Activated T-cell treated with anti-CD3 and anti-CD28 coated beads, Interleukin-2, amount 50 U/mL, for 4 hours (primary cell): ENCODE data around the gene ZNF136. TPM values are rescaled to one million over a fixed set of nuclear protein-coding genes. Genes with fewer than 3 reads are reported as not detected.

Source experiments
- ATAC-seq, 2 donors: fragments of 200-7000 bp; cut with Tn5 transposase; one replicate each; pipeline ENCODE4 v1.10.0; 2021
- DNase-seq: peaks from one replicate; pipeline ENCODE4 v3.0.0-alpha.2; 2020
- H3K27me3 Mint-ChIP-seq: one replicate; pipeline ENCODE4 v1.8.0; 2021; ENCODE audit warnings: low read depth, mixed read lengths
- H3K36me3 Mint-ChIP-seq: one replicate; pipeline ENCODE4 v1.8.0; 2022; ENCODE audit warnings: mixed read lengths; ENCODE audit not compliant: insufficient read depth
- H3K4me1 Mint-ChIP-seq: one replicate; pipeline ENCODE4 v1.8.0; 2021; ENCODE audit warnings: low read depth, mixed read lengths
- H3K4me3 Mint-ChIP-seq: one replicate; pipeline ENCODE4 v1.8.0; 2021; ENCODE audit warnings: mild to moderate bottlenecking, moderate library complexity, mixed read lengths
- H3K9me3 Mint-ChIP-seq: one replicate; pipeline ENCODE4 v1.8.0; 2021; ENCODE audit warnings: mixed read lengths
- total RNA-seq, 3 donors: library from RNA; stranded (reverse); gene quantifications; one replicate each; pipeline ENCODE4 v1.2.1, GENCODE V29; 2021

ZNF136 gene
- total RNA-seq, result 10 to 100 TPM in 1 of 3 donors, 1 to 10 TPM in 2; 9.7 to 11.6 (median 9.8) TPM

DNA sequence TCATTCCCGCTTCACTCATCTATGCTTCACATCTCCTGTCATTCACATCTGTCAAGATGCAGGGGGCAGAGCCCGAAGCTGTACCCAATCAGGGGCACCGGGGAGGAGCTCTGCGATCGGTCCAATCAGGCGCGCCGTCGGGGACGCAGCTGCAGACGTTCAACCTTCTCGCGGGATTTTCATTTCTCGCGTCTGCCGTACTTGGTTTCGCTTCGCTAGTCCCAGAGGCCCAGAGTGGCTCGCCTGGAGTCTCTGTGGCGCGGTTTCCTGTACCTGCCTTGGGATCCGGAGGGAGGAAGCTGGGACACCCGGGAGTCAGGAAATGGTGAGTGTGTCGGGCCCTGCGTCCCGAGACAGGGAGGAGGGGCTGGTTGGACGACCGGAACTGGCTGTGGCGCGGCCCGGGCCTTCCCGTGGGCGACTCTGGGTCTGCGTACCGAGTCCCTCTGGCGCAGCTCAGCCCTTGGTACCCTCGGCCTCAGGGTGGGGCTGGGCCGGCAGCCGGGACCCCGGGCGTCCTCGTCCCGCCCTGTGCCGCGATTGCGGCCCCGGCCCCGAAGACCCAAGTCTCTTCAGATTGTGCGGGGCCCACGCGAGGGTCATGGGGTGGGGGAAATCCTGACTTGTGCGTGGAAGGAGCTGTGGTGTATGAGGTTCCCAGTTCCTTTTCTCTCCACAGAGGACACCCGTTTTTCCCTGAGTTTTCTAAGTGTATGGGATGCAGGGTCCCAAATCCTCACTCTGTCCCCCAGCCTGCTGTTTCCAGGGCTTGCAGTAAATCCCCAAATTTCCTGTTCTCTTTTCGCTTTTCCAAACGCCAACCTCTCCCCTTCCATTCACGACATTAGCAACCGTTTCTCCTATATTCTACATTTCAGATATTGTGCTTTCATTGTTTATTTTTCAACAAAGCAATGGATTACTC, at the start of gene ZNF136:
Gene ZNF136, plus strand, starts transcription at position 215 of the 925 bp plus-strand sequence. Its CDS starts 108 bp downstream, at position 323.
- peak; percentile 100 for ATAC-seq
- H3K27me3 Mint-ChIP-seq, result no peaks in the 10 kb centered on the region
- H3K4me3 Mint-ChIP-seq, result peak within 1 kb of the TSS; percentile 94
- H3K9me3 Mint-ChIP-seq, result no peaks in the 10 kb centered on the region
- H3K36me3 Mint-ChIP-seq, result peaks cover 12% of the 10 kb centered on the region
- DNase-seq, result peak; percentile 89
- peaks cover 42% of the 10 kb centered on the region for H3K4me1 Mint-ChIP-seq

DNA sequence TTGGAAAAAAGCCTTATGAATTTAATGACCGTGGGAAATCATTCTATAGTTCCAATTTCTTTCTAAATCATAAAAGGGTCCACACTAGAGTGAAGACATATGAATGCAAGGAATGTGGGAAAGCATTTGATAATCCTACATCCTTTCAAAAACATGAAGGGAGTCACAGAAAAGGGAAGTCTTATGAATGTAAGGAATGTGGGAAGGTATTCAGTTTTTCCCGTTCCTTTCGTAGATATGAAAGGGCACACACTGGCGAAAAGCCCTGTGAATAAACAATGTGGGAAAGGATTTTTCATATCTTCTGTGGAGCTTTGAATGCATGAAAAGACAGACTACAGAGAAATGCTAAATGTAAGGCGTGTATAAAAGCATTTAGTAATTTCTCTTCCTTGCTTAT, 49.8 kb upstream of the ZNF136 start:
- DNase-seq, result no peak
- Mint-ChIP-seq H3K36me3 (peaks cover 3% of the 10 kb centered on the region), H3K4me3 (no peak overlapping the region), H3K4me1 (peaks cover 12% of the 10 kb centered on the region), H3K9me3 (peaks cover 17% of the 10 kb centered on the region), H3K27me3 (no peaks in the 10 kb centered on the region)
- ATAC-seq, result no peak

DNA sequence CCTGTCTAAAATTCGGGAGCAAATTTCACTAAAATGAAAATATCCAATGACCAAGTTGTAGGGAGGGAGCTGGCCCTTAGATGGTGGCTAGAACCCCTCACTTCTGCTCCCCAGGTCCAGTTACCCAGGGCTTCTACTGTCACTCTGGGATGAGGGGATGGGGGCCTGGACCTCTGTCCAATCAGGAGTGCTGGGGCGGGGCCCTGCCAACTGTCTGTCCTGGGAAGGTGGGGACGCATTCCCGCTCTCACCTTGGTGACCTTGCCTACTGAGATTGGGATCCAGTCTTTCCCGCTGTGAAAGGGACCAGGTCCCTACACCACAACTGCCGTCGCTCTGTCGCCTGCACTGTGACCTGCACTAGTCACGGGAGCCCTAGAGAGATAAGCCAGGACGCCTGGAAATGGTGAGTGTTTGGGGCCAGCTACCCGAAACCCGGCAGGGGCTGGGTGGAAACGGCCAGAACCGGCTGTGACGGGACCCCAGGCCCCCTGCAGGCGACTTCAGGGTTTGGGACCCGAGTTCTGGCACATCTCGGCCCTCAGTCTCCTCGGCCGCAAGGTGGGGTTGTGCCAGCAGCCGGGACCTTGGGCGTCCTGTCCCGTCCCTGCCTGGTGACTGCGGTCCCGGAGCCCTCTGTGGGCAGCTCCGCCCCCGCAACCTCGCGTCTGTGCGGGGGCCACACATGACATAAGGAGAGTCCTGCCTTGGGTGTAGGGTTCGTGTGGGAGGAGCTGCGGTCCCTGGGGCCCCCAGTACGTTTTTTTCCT, 45.5 kb upstream of the ZNF136 start:
- no peaks in the 10 kb centered on the region for H3K36me3 Mint-ChIP-seq
- no peak for ATAC-seq
- peaks cover 7% of the 10 kb centered on the region for H3K4me1 Mint-ChIP-seq
- no peak overlapping the region for H3K4me3 Mint-ChIP-seq
- no peaks in the 10 kb centered on the region for H3K27me3 Mint-ChIP-seq
- H3K9me3 Mint-ChIP-seq, result peaks cover 8% of the 10 kb centered on the region
- no peak for DNase-seq

DNA sequence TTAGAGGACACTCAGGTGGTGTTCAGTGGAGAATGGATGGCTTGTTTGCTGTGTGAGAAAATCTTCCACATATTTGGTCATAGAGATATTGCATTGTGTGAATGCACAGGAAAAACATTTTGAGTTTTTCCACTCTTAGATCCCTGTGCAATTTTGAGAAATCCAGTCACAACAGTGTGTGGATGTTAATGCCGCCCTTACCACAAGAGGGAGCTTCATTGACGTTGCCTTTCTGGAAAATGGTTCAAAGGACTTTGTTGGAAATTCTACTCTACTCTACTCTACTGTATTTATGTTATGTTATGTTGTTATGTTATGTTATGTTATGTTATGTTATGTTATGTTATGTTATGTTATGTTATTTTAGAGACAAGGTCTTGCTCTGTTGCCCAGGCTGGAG, 36.2 kb upstream of the ZNF136 start:
- no peak for ATAC-seq
- Mint-ChIP-seq H3K4me3 (no peak overlapping the region), H3K9me3 (peaks cover 3% of the 10 kb centered on the region), H3K4me1 (no peaks in the 10 kb centered on the region), H3K36me3 (peaks cover 4% of the 10 kb centered on the region), H3K27me3 (no peaks in the 10 kb centered on the region)
- DNase-seq, result no peak

DNA sequence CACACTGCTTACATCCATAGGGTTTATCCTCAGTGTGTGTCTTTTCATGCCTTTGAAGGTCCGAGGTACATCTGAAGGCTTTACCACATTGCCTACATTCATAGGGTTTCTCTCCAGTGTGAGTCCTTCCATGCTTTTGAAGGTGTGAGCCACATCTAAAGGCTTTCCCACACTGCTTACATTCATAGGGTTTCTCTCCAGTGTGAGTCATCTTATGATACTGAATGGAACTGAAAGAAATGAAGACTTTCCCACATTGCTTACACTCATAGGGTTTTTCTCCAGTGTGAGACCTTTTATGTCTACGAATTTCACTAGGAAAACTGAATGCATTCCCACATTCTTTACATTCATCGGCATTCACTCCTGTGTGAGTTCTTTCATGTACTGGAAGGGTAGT, 29.8 kb upstream of the ZNF136 start:
- H3K36me3 Mint-ChIP-seq, result peaks cover 48% of the 10 kb centered on the region
- DNase-seq, result no peak
- ATAC-seq, result no peak
- peaks cover 22% of the 10 kb centered on the region for H3K9me3 Mint-ChIP-seq
- peaks cover 9% of the 10 kb centered on the region for H3K4me1 Mint-ChIP-seq
- H3K4me3 Mint-ChIP-seq, result no peak overlapping the region
- no peaks in the 10 kb centered on the region for H3K27me3 Mint-ChIP-seq

DNA sequence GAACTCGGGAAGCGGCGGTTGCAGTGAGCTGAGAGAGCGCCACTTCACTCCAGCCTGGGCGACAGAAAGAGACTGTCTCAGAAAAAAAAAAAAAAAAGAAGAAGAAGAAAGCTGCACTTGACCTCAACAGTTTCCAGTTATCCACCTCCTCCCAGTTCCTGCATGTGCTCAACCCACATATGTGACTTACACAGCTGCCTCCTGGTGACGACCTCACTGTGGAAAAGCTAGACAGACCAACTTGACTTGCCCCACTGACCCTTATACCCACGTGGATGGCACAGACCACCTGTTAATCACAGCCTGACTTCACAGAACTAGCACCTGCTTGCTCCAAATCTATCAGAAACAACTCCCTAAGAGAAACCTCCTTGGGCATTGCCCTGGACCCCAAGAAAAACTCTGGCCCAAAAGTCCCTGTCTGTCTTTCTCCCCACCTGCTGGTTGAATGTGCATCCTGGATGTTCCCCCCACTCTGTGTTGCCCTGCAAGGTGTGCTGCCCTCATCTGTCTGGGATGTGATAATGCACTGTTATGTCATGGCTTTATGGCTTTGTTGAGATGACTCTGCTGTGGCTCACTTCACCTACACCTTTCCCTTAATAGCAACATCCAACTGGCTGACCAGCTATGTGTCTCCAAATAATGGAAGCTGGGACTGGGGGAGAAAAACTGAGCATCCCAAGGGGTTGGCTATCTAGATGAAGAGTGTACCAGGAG, 25.5 kb upstream of the ZNF136 start:
- Mint-ChIP-seq H3K9me3 (peaks cover 13% of the 10 kb centered on the region), H3K4me1 (peaks cover 34% of the 10 kb centered on the region), H3K4me3 (peak overlapping the region; percentile 2), H3K27me3 (no peaks in the 10 kb centered on the region), H3K36me3 (peaks cover 37% of the 10 kb centered on the region)
- ATAC-seq, result no peak
- DNase-seq, result no peak

DNA sequence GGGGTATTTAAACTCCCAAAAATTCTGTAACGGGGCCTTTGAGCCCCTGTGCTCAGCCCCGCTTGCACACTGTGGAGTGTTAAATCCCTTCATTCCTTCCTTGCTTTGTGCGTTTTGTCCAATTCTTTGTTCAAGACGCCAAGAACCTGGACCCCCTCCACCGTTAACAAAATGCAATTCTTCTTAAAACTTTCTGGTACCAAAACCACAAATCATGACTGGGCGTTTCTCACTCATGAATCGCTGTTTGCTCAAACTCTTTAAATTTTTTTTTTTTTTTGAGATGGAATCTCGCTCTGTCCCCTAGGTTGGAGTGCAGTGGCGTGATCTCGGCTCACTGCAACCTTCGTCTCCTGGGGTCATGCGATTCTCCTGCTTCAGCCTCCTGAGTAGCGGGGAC, 23.6 kb upstream of the ZNF136 start:
- Mint-ChIP-seq H3K27me3 (no peaks in the 10 kb centered on the region), H3K36me3 (peaks cover 20% of the 10 kb centered on the region), H3K9me3 (no peaks in the 10 kb centered on the region), H3K4me3 (peak overlapping the region; percentile 92), H3K4me1 (peaks cover 34% of the 10 kb centered on the region)
- no peak for DNase-seq
- no peak for ATAC-seq

DNA sequence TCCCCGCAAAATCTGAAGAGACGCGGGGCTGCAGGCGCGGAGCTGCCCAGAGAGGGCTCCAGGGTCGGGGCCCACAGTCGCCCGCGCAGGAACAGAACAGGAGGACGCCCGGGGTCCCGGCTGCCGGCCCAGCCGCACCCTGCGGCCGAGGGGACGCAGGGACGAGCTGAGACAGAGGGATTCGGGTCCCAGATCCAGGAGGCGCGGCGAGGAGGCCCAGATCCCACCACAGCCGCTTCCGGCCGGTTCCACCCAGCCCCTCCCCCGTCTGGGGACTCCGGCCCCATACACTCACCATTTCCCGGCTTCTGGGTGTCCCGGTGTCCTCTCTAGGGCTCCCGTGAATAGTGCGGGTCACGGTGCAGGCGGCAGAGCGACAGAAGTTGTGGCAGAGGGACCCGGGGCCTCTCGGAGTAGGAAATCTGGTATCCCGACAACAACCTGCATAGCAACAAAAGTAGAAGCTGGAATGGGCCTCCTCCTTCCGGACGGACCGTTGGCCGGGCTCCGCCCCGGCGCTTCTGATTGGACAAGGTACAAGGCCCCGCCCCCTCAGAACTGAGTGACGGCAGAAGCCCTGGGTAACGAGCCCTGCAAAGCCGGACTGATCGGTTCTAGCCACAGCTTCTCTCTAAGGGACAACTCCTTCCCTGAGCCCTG, 22.9 kb upstream of the ZNF136 start, which contains the start of gene ZNF20:
Gene ZNF20, minus strand, starts transcription at position 466 of the 660 bp plus-strand sequence. Its CDS starts 168 bp downstream, at position 298.
- Mint-ChIP-seq H3K4me1 (peaks cover 34% of the 10 kb centered on the region), H3K4me3 (peak within 1 kb of the TSS; percentile 92), H3K9me3 (no peaks in the 10 kb centered on the region), H3K27me3 (no peaks in the 10 kb centered on the region), H3K36me3 (peaks cover 14% of the 10 kb centered on the region)
- DNase-seq, result peak; percentile 87
- peak; percentile 96 to 97 for ATAC-seq

DNA sequence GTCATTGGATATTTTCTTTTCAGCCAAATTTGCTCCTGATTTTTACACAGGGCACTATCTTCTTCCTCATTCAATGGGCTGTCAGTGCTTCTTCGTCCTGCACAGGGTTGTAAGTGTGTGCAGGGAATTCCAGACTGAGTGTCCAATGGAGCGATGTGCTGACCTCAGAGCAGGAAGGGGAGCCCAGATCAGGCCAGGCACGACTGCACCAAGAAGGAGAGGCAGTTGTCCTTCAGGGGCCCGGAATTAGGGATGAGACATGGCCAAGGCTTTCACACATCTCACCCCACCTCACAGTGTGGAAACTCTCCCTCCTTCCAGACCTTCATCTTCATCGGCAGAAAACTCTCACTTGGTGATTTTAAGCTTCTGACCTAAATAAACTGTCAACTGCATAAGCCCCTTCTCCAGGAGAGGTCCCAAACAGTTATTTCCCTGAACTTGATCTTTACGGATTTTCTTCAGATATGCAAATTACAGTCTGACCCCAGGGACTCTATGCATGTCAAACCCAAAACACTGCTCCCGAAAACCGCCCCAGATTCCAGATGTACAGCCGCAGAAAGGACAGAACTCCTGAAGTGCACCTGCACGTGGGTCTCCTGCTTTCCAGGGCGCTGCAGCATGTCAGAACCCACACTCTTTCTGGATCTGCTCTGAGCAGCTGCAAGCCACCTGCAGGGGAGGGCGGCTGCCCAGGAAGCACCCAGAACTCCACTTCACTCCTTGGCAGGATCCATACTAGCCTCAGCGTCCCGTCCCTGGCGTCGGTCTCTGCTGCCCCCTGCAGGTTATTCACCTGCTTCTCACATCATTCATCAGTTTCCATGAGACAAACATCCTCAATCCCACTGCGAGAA, 22.1 kb upstream of the ZNF136 start:
- peak overlapping the region; percentile 92 for H3K4me3 Mint-ChIP-seq
- DNase-seq, result peak; percentile 84
- peaks cover 7% of the 10 kb centered on the region for H3K9me3 Mint-ChIP-seq
- H3K36me3 Mint-ChIP-seq, result peaks cover 16% of the 10 kb centered on the region
- peak; percentile 69 to 74 for ATAC-seq
- peaks cover 34% of the 10 kb centered on the region for H3K4me1 Mint-ChIP-seq
- no peaks in the 10 kb centered on the region for H3K27me3 Mint-ChIP-seq

DNA sequence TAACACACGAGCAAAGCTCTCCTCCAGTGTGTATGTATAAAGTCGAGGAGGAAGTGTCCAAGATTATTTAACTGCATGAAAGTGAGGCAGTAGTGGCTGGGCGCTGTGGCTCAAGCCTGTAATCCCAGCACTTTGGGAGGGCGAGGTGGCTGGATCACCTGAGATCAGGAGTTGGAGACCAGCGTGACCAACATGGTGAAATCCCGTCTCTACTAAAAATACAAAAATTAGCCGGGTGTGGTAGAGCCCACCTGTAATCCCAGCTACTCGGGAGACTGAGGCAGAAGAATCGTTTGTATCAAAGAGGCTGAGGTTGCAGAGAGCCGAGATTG, 21.5 kb upstream of the ZNF136 start:
- Mint-ChIP-seq H3K9me3 (peaks cover 13% of the 10 kb centered on the region), H3K4me1 (peaks cover 34% of the 10 kb centered on the region), H3K4me3 (peak overlapping the region; percentile 92), H3K27me3 (no peaks in the 10 kb centered on the region), H3K36me3 (peaks cover 20% of the 10 kb centered on the region)
- no peak for ATAC-seq
- no peak for DNase-seq

DNA sequence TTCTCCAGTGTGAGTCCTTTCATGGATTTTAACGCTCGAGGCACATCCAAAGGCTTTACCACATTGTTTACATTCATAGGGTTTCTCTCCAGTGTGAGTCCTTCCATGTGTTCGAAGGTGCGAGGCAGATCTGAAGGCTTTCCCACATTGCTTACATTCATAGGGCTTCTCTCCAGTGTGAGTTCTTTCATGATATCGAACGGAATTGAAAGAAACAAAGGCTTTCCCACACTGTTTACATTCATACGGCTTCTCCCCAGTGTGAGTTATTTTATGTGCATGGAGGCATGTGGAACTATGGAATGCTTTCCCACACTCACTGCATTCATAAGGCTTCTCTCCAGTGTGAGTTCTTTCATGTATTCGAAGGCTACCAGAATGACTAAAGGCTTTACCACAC, 17.5 kb upstream of the ZNF136 start:
- no peak overlapping the region for H3K4me3 Mint-ChIP-seq
- ATAC-seq (no peak), DNase-seq (no peak)
- H3K4me1 Mint-ChIP-seq, result peaks cover 11% of the 10 kb centered on the region
- peaks cover 20% of the 10 kb centered on the region for H3K9me3 Mint-ChIP-seq
- H3K27me3 Mint-ChIP-seq, result no peaks in the 10 kb centered on the region
- peaks cover 25% of the 10 kb centered on the region for H3K36me3 Mint-ChIP-seq

DNA sequence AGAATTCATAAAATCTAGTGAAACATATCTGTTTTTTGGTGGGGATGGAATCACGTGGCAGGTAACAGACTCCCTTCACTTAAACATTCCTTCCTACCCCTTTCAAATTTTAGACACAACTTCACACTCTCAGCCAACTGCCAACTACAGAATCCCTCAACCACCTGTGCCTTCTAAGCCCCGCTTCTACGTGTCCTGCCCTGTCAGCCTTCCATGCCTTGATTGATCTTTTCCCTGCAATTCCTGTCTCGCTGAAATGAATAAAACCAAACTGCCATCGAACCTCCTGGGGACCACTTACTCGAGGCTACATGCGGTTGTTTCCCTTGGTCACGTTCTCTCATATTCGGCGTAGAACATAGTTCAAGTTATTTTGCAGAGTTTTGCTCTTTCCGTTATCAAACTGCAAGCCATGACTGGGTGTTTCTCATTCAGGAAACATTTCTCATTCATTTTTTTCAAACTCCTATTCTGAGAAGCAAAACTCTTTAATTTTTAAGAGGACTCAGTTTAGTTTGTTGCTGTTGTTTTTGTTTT, 7.5 kb upstream of the ZNF136 start:
- H3K4me1 Mint-ChIP-seq, result peaks cover 13% of the 10 kb centered on the region
- H3K9me3 Mint-ChIP-seq, result no peaks in the 10 kb centered on the region
- ATAC-seq, result no peak

More for the DNA sequence above, 7.5 kb upstream of the ZNF136 start:
- Mint-ChIP-seq H3K27me3 (peaks cover 3% of the 10 kb centered on the region), H3K4me3 (peak overlapping the region; percentile 87), H3K36me3 (peaks cover 4% of the 10 kb centered on the region)
- no peak for DNase-seq
